Right forelimb (tissue), 1 donor: ENCODE data around the gene CNST.
"Not testable (repeated sequence)": the region's sequence is repeated elsewhere in the genome, so short reads cannot be mapped to it uniquely, and the experiment has no call there.

Experiments
- DNase-seq: peaks from one replicate; pipeline ENCODE4 v3.0.0-alpha.2; 2018

CNST gene

DNA sequence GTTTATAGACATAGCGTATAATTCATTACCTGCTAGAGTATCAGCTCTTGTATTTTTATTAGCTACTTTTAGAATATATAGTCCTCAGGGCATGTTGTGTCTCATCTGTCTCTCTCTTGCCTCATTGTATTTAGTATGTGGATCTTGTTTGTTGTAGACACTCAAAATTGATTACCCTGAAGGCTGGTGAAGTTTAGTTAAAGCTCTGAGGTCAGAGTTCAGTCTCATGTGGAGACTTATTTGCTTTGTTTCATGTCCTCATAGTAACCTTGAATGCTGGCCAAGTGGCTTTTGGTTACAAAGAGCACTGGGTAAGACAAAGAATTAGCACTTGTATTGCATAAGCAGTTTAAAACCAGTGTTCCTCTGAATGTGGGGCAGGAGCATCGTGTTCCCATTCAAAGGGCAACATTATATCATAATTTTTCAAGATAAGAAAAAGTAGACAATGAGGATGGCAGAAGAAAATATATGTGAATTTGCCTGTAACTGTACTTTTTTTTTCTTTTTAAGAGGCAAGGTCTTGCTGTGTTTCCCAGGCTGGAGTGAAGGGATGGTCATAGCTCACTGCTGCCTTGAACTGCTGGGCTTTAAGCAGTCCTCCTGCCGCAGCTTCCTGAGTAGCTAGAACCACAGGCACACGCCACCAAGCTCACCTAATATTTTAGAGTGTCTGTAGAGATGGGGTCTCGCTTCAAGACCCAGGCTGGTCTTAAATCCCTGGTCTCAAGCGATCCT, 17.4 kb downstream of the CNST start:
- no peak for DNase-seq

GRCh38 chr1:246587032-246587431, 20.8 kb downstream of the CNST start:
- DNase-seq: no peak

GRCh38 chr1:246587606-246588005, 21.4 kb downstream of the CNST start:
- no peak for DNase-seq

DNA sequence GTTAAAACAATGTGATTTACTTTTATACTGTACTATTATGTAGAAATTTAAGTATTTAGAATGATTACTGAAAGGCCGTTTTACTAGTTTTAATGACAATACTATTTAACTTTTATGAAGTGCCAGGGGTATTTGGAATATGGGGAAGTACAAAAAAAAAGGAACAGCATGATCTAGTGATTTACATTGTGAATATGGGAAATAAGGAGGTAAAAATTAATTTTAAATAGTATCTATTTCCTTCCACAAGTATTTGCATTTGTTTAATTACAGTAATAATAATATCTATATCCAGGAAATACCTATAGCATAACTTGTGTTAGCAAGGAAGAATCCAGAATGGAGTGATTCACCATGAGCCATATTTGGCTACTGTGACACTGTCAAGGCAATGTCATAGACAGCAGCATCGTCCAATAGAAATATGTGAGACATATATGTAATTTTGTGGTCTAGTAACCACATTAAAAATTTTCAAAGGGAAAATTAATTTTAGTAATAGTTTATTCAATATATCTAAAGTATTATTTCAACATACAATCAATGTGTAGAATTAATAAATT, 22.0 kb downstream of the CNST start:
- no peak for DNase-seq

DNA sequence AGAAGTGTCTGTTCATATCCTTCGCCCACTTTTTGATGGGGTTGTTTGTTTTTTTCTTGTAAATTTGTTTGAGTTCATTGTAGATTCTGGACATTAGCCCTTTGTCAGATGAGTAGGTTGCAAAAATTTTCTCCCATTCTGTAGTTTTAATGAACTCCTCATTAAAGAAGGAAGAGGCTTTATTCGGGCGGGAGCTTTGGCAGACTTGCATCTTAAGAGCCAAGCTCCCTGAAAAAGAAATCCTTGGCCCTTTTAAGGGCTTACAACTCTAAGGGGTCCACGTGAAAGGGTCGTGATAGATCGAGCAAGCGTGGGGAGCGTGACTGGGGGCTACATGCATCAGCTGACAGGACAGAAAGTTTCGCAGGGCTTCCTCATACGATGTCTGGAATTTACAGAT, 23.7 kb downstream of the CNST start:
- DNase-seq: not testable (repeated sequence)

DNA sequence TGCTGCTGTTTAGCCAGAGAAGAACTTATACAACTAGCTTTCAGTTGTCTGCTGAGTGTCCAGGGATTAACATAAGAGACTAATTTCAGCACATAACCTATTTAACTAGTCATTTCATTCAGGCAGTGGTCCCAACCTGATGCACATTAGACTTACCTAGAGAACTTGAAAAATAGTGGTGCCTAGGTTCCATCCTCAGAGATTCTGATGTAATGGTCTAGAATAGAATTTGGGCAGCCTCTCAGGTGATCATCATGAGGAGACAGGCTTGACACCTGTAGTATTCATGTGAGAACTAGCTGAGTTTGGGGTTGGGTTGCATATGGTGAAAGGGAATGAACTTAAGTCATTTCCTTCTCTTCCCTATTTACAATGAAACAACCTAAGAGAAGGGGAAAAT, 24.8 kb downstream of the CNST start:
- no peak for DNase-seq

DNA sequence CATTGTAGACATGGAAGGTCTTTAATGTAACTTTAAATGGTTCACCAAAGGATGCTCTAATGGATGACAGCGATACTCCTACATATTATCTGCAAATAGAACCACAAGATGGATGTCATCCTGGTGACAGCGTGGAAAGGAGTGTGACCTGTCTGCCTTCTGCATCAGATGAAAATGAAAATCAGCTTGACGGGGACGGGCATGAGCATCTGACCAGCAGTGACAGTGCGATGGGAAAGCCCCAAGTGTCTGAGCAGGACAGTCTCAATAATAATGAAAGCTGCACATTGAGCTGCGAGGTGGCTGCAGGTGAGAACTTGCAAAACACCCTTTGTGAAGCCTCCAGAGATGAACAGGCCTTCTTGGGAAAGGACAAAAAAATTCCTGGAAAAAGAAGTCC, 25.2 kb downstream of the CNST start:
- DNase-seq: no peak

- no peak for DNase-seq
Observed at GRCh38 chr1:246591958-246592357, 25.7 kb downstream of the CNST start.

GRCh38 chr1:246592695-246593094, 26.4 kb downstream of the CNST start:
- no peak for DNase-seq

- no peak for DNase-seq
Observed at GRCh38 chr1:246595146-246595545, 28.9 kb downstream of the CNST start.

DNA sequence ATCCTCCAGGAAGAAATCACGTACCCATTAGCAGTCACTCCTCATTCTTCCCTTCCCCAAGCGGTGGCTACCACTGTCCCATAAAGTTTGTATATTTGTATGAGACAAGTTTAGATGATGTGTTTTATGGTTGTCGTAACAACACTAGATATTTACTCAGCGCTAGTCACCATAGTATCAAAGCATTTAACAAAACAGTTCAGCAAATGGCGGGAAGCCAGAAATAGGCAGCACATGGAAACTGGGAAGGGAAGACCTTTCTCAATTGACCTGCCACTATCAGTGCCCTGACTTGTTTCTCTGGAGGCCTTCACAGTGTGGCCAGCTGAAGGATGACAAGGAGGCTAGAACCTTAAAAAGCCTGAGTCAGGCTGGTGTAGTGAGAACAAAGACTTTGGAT, 31.1 kb downstream of the CNST start:
- DNase-seq: peak; percentile 49

- DNase-seq: no peak
Observed at GRCh38 chr1:246597971-246598370, 31.7 kb downstream of the CNST start.

DNA sequence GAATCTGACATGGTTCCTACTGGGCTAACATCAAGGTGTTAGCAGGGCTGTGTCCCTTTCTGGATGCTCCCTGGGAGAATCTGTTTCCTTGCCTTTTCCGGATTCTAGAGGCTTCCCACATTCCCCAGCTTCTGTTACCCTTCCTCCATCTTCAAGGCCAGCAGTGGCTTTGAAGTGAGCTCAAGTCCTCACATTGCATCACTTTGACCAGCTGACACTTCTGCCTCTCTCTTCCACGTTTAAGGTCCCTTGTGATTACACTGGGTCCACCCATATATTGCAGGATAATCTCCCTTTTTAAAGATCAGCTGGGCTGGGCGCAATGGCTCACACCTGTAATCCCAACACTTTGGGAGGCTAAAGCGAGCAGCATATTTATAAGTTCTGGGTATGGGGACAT, 33.1 kb downstream of the CNST start:
- DNase-seq: no peak

- DNase-seq: no peak
Observed at GRCh38 chr1:246600579-246600978, 34.3 kb downstream of the CNST start.

DNA sequence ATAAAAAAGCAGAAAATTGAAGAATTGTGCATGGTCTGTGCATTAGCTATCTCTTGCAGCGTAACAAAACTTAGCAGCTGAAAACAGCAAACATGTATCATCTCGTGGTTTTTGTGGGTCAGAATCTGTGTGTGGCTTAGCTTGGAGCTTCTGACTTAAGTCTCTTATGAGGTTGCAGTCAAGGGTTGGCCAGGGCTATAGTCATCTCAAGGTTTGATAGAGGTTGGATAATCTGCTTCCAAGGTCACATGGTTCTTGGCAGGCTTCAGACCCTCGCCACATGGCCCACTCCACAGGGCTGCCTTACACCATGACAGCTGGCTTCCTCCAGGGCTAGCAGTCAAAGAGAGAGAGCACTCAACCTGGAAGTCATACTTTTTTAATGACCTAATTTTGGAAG, 35.9 kb downstream of the CNST start:
- no peak for DNase-seq

GRCh38 chr1:246605231-246605630, 39.0 kb downstream of the CNST start:
- not testable (repeated sequence) for DNase-seq

- no peak for DNase-seq
Observed at GRCh38 chr1:246607462-246607861, 41.2 kb downstream of the CNST start.

- DNase-seq: no peak
Observed at GRCh38 chr1:246608616-246609376, 42.5 kb downstream of the CNST start.

DNA sequence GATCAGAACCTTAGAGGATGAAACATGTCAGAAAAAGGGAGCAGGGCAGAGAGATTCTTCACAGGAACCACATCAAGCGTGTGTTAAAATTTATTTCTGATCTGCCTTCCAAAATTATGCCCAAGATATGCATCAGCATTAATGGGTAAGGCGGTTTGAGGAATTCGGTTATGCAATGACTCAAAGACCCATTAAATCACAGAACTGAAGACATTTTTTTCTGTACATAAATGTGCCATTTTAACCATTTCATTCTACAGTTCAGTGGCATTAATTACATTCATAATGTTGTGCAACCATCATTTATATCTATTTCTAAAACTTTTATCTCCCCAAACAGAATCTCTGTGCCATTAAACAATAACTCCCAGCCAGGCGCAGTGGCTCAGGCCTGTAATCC, 43.4 kb downstream of the CNST start:
- no peak for DNase-seq

- no peak for DNase-seq
Observed at GRCh38 chr1:246613096-246613758, 47.0 kb downstream of the CNST start.

GRCh38 chr1:246617156-246617555, 50.9 kb downstream of the CNST start:
- no peak for DNase-seq

DNA sequence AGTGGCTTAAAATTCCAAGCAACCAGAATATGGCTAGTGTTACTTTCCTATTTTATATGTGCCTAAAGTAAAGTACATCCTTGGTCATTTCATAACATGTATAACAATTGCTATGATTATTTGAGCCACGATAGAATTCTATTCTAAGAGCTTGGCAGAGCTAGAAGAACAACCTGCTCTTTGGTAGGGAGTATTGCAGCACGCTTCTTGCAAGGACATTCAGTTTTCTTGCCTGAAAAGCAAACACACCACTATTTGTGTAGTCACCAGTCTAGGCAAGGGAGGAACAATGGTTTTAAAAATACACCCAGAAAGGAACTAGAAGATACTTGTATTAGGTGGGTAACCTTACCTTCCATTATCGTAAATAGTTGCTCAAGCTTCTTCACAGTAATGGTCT, 51.5 kb downstream of the CNST start:
- no peak for DNase-seq

DNA sequence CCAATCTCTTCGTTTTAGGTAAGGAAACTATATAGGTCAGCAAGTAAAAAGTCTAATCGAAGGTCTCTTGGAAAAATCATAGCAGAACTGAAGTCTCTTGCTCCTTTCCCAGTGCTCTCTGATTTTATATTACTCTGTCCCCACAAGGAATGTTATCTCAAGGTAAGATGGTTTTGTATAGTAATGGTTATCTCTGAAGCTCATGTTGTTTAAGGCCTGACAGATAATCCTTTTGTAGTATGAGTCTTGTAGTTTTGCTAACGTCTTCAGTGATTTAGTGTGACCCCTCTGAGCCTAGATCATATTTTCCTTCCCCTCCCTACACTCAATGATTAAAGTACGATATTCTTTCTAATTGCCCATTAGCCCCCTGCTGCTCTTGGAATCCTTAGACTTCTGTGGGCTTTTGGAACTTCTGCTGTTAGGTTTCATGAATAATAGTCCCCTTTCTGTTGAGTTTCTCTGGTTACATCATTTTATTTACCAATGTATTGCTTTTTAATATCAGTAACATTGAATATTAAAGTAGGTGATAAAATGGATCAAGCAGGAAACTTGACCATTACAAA, 52.1 kb downstream of the CNST start:
- no peak for DNase-seq
